Measurements from ENCODE around the gene STOX2. TPM values are rescaled to one million over a fixed set of nuclear protein-coding genes. Genes with fewer than 3 reads are reported as not detected.
"Not testable (repeated sequence)": the region's sequence is repeated elsewhere in the genome, so short reads cannot be mapped to it uniquely, and the experiment has no call there.

Gene STOX2
- total RNA-seq, 1 experiment from 2014 or later, result 5.8 TPM

- no peak for DNase-seq (ENCODE audit: low spot score)
These were observed 30.4 kb downstream of the STOX2 start for GRCh38 chr4:183935355-183936005.

DNA sequence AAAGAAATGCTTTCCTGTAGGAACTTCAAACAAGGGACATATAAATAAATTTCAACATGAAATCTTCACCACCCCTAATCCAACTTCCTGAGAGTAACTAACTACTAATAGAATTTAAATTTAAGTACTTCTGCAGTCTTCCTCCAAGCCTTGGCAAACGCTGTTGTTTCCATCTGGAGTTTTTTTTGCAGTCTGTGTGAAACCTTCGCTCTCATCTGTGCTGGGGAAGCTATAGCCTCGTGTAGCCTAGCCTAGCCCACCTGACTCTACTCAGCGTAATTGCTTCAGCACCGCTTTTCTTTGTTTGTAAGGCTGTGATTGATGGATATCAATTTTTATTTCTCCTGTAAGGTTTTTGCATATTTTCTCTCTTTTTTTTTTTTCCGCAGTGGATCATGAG is 30.9 kb downstream of the STOX2 start:
- no peak for DNase-seq (ENCODE audit: low spot score)

DNA sequence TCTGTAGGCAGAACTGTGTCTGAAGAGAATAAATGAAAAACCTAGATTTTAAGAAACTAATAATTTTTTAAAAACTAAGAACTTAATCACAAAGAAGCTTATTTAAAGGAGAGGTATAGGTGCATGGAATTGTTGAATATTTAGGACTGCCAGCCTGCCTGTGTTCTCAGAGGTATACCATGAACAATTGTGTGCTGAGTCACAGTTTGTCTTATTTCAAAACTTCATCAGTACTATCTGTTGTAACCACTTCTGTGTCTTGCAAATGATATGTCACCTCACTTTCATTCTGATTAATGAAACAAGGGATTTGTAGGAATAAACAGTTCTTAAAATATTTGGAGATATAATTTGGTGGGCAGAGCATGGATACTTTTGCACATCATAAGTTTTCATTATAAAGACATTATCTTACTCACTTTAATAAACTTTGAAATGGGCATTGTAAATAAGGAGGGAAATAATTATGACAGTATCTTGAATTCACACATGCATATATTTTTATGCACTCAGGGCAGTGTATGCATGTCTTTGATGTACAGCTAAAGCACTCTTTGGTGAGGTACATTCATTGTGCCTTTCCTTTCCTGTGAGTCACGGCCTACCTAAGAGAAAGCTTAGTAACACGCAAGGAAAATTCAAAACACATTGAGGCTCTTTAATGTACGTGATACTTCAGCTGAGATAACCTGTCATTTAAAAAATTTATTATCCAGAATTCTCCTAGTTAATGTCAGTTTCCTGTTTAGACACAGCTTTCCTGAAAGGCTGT is 31.7 kb downstream of the STOX2 start:
- no peak for DNase-seq (ENCODE audit: low spot score)

DNA sequence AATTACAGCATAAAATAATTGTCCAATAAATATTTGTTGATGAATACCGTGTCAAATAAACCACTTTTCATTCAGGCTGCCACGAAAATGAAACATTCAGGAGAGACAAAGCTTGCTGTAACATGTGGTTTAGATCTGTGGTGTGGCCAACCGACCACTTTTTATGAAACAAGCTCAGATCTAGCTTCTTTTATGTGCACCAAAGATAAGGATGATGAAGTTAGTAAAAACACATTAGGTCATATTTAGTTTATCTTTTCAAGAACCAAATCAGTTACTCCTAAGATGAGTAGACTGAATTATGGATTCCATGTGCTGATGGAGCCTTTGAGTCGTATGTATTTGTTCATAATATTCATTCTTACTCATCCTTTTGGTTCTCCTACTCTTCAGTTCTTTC is 35.8 kb downstream of the STOX2 start:
- DNase-seq (ENCODE audit: low spot score), result no peak

GRCh38 chr4:183941964-183942363 is 36.9 kb downstream of the STOX2 start:
- no peak for DNase-seq (ENCODE audit: low spot score)

DNA sequence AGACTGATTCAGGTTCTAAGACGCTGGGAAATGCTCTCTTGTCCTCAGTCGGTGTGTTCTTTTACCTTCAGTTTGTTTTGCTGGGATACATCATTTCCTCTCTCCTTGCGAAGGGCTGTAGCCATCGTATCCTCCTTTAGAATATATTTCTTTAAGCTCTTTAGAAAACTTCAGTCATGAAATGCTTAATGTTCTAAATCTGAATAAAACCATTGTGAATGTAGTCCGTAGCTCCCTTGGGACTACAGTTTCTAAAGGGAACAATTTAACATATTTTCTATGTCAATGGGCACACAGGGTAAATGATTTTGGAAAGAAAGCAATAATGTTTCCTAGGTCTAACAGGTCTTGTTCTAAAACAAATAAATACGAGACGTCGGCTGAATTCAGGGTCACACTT is 40.6 kb downstream of the STOX2 start:
- no peak for DNase-seq (ENCODE audit: low spot score)

DNA sequence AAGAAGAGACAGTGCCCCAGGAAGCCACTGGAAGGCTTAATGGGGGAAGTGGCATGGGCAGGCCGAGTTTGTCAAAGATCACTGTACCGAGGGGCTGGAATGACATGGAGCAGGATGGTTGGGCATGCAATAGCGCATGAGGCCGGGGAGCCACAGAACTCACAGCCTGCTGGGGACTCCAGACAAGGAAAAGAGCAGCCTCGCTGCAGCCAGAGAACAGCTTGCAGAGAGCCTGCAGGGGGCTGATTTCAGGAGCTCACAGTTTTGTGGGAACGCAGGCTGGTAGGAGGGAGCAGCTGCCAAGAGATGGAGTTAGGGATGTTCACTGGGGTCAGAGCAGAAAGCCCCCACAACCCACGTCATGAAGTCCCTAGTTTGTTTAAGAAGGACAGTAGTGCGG is 45.4 kb downstream of the STOX2 start:
- no peak for DNase-seq (ENCODE audit: low spot score)

DNA sequence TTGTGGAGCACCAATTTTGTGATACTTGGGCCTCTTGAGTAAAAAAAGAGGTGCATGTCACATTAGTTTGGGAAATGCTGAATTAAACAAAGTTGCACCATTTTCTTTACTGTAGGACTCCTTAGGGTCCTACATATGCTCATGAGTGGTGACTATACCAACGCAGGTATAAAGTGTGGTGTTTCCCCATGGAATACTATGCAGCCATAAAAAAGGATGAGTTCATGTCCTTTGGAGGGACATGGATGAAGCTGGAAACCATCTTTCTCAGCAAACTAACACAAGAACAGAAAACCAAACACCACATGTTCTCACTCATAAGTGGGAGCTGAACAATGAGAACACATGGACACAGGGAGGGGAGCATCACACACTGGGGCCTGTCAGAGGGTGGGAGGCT is 47.5 kb downstream of the STOX2 start:
- not testable (repeated sequence) for DNase-seq (ENCODE audit: low spot score)

GRCh38 chr4:183959319-183960045 is 54.4 kb downstream of the STOX2 start:
- no peak for DNase-seq (ENCODE audit: low spot score)

GRCh38 chr4:183960046-183960420 is 54.9 kb downstream of the STOX2 start:
- peak; percentile 25 for DNase-seq (ENCODE audit: low spot score)

- no peak for DNase-seq (ENCODE audit: low spot score)
These were observed 55.9 kb downstream of the STOX2 start for GRCh38 chr4:183960962-183961541.

- DNase-seq (ENCODE audit: low spot score), result no peak
These were observed 56.7 kb downstream of the STOX2 start for GRCh38 chr4:183961795-183962194.

- DNase-seq (ENCODE audit: low spot score), result no peak
These were observed 57.3 kb downstream of the STOX2 start for GRCh38 chr4:183962419-183962818.

- DNase-seq (ENCODE audit: low spot score), result peak; percentile 43
These were observed 61.3 kb downstream of the STOX2 start for GRCh38 chr4:183966371-183966770.

DNA sequence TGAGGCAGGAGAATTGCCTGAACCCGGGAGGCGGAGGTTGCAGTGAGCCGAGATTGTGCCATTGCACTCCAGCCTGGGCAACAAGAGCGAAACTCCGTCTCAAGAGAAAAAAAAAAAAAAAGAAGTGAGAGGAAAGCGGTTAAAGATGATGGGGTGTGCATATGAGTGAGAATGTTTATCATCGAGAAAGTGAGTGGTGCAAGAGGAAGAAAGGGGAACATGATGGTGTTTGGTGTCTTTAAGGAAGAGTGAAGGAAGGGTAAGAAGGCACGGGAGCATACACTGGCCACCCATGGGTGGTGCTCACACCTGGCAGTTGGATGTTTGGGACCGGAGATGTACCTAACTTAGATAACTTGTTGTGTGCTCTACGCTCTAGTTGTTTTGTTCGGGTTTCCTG is 62.2 kb downstream of the STOX2 start:
- DNase-seq (ENCODE audit: low spot score), result no peak

- DNase-seq (ENCODE audit: low spot score), result no peak
These were observed 63.4 kb downstream of the STOX2 start for GRCh38 chr4:183968502-183968901.

DNA sequence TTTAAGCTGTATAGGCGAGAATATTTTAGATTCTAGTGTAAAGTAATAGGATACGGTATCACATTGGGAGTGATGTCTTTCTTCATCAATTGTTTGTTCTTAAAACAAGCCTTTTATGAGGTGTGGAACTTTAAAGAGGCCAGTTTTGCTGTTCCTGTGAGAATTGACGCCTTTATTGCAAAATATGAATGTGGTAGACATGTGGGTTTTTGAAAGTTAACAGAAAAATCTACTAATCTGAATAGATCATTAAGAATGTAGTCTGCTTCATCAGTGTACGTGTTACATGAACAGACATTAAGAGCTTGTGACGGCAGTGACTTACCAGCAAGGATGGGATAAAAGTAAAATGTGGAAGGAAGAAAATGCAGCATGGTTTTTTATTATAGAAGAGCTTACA is 63.8 kb downstream of the STOX2 start:
- DNase-seq (ENCODE audit: low spot score), result no peak

DNA sequence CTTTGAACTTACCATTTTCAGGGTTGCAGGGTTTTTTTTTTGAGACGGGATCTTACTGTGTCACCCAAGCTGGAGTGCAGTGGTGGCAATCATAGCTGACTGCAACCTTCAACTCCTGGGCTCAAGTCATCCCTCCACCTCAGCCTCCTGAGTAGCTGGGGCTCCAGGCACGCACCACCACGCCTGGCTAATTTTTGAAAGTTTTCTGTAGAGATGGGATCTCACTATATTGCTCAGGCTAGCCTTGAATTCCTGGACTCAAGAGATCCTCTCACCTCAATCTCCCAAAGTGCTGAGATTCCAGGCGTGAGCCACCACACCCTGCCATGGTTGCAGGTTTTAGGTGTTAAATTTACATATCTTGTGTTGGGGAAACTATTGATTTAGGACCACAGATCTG is 64.5 kb downstream of the STOX2 start:
- DNase-seq (ENCODE audit: low spot score), result no peak

DNA sequence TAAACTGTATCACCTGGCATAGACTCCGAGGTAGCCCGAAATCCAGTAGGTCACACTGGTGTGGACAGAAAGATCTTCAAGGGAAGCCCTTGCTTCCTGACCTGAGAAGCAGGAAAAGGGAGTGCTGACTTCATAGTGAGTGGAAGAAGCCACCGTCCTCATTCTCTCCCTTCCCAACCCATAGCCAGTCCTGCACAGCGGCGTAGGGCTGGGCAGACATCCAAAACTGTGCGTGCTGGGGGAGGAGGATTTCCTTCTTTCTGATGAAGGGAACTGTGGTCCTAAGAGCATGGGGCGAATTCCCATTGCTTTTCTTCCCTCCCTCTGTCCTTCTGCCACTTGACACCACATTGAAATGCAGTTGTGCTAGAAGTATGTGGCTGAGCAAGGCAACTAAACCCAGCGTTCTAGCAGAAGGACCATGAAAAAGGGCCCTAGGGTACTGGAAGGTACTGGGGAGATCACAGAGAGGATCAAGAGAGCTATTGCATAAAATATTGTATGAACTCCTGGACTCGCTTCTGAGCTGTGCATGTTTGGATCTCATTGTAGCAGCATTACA is 66.9 kb downstream of the STOX2 start:
- DNase-seq (ENCODE audit: low spot score), result no peak

DNA sequence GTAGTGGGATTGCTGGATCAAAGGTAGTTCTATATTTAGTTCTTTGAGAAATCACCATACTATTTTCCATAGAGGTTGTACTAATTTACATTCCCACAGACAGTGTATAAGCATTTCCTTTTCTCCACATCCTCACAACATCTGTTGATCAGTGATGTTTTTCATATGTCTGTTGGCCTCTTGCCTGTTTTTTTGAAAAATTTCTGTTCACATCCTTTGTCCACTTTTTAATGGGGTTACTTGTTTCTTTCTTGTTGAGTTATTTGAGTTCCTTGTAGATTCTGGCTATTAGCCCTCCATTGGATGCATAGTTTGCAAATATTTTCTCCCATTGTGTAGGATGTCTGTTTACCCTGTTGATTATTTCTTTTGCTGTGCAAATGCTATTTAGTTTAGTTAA is 72.6 kb downstream of the STOX2 start:
- DNase-seq (ENCODE audit: low spot score), result no peak

DNA sequence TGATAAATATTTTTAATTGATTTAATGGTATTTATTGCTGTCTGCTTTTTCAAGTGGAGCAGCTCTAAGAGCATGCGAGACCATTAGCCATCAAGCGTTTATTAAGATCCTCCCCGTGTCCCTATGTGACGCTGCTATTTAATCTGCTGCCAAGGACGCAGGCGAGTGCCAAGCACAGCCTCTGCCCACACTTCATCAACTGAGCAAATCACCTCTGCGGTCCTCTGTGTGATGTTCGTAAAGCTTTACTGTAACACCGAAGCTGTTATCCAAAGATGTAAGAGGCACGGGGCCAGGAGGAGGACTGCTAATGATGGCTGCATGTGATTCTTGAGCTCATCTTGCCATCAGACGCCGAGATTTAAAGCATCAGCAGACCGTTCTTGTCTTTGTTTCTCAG is 79.5 kb downstream of the STOX2 start:
- DNase-seq (ENCODE audit: low spot score), result no peak

GRCh38 chr4:183985786-183986185 is 80.7 kb downstream of the STOX2 start:
- no peak for DNase-seq (ENCODE audit: low spot score)
